ENCODE measurements around the gene KCNN4. TPM values are rescaled to one million over a fixed set of nuclear protein-coding genes. Genes with fewer than 3 reads are reported as not detected.

Gene KCNN4
- total and polyA plus RNA-seq, 2 of the 13 experiments (the other 11 are each of a cell fraction or from before 2014, with no cell fraction given) = 0.13 to 0.25 TPM

DNA sequence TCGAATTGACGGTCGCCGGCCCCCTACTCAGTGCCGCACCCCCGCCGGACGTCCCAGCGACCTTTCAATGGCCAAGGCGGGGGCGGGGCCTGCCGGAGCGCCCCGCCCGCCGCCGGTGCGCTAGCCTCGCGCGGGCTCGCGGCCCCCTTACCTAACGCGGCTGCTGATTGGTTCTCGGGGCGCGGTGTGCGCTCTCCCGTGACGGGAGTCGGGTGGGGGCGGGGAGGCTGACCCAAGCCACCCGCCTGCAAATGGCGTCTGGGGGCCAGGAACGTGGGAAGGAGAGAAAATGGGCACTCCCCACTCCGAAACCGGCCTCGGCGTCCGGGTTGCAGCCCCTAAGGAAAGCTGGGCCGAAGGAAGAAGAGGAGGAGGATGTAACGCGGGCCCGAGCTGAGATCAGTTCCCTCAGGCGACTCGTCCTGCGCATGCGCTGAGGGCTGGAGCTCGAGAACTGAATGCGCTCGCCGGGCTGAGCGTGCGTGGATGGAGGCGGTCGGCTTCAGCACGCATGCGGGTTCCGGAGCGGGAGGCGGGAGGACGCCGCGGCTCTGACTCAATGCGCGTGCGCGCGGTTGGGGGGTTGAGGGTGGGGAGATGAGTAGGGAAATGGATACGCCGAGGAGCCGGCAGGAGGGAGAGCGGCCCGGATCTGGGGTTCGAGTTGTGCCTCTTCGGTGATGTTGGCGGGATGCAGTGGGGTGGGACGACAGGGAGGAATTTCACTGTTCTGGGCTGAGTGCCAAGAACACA is 26.1 kb downstream of the KCNN4 start, which contains the start of gene SMG9 (continued):
- no peak for TF ChIP-seq PAX8 (CRISPR knock-in tag; IDR thresholded peaks at IDR 0.05; ENCODE audit: borderline replicate concordance)
- TF ChIP-seq ELF4 (CRISPR knock-in tag; IDR thresholded peaks at IDR 0.05; ENCODE audit: borderline replicate concordance) = no peak
- TF ChIP-seq TBL1XR1 (IDR thresholded peaks at IDR 0.05; ENCODE audit: borderline replicate concordance, low read length, partially characterized antibody) = no peak
- TF ChIP-seq RAD51 (IDR thresholded peaks at IDR 0.05; ENCODE audit: borderline replicate concordance) = no peak
- TF ChIP-seq ZNF564 (CRISPR knock-in tag; IDR thresholded peaks at IDR 0.05) = no peak
- no peak for TF ChIP-seq ZNF12 (CRISPR knock-in tag; IDR thresholded peaks at IDR 0.05)
- TF ChIP-seq ZBTB44 (CRISPR knock-in tag; IDR thresholded peaks at IDR 0.05) = no peak; the same call in 1 of the 2 replicates
- no peak for TF ChIP-seq EED (CRISPR knock-in tag; IDR thresholded peaks at IDR 0.05)
- no peak for TF ChIP-seq TMF1 (CRISPR knock-in tag; IDR thresholded peaks at IDR 0.05; ENCODE audit: low read depth)
- 0 out of 2 replicates have a peak, but pooled peaks have one; percentile 24 for TF ChIP-seq MIER3 (CRISPR knock-in tag; IDR thresholded peaks at IDR 0.05; ENCODE audit: borderline replicate concordance)
- 0 out of 2 replicates have a peak, but pooled peaks have one; percentile 14 for TF ChIP-seq ZMYM3 (CRISPR knock-in tag; IDR thresholded peaks at IDR 0.05)
- 0 out of 2 replicates have a peak, but pooled peaks have one; percentile 37 for TF ChIP-seq ZNF431 (CRISPR knock-in tag; IDR thresholded peaks at IDR 0.05; ENCODE audit: borderline replicate concordance, low read depth)
- TF ChIP-seq ZNF776 (CRISPR knock-in tag; IDR thresholded peaks at IDR 0.05) = peak; percentile 64; the same call in 1 of the 2 replicates
- TF ChIP-seq RFX1 (IDR thresholded peaks at IDR 0.05) = no peak
- TF ChIP-seq, protein P1, sequence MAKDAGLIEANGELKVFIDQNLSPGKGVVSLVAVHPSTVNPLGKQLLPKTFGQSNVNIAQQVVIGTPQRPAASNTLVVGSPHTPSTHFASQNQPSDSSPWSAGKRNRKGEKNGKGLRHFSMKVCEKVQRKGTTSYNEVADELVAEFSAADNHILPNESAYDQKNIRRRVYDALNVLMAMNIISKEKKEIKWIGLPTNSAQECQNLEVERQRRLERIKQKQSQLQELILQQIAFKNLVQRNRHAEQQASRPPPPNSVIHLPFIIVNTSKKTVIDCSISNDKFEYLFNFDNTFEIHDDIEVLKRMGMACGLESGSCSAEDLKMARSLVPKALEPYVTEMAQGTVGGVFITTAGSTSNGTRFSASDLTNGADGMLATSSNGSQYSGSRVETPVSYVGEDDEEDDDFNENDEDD (CRISPR knock-in tag; IDR thresholded peaks at IDR 0.05; ENCODE audit: borderline replicate concordance) = peak; percentile 73; the same call in 1 of the 2 replicates
- TF ChIP-seq SKIL (CRISPR knock-in tag; IDR thresholded peaks at IDR 0.05; ENCODE audit: borderline replicate concordance) = no peak
- TF ChIP-seq HNF4A (CRISPR knock-in tag; IDR thresholded peaks at IDR 0.05) = no peak
- TF ChIP-seq ZNF44 (CRISPR knock-in tag; IDR thresholded peaks at IDR 0.05) = no peak
- TF ChIP-seq RAD21 (CRISPR knock-in tag; IDR thresholded peaks at IDR 0.05) = no peak
- TF ChIP-seq TERF1 (CRISPR knock-in tag; IDR thresholded peaks at IDR 0.05) = no peak
- no peak for TF ChIP-seq NCOA5 (CRISPR knock-in tag; IDR thresholded peaks at IDR 0.05)
- TF ChIP-seq EZH2 (conservative IDR thresholded peaks at IDR 0.05; ENCODE audit: low read depth, low read length) = no peak
